HCT116 (cell line): ENCODE results near the gene BTBD9. TPM values are rescaled to one million over a fixed set of nuclear protein-coding genes. Genes with fewer than 3 reads are reported as not detected.
A peak's percentile ranks its signal among the peaks of the same experiment; 100 is the strongest.

Experiments used
- ATAC-seq: fragments of 200-7000 bp; cut with Tn5 transposase; 2 replicates; pipeline ENCODE4 v1.9.1; 2020; ENCODE audit warnings: mild to moderate bottlenecking, moderate library complexity
- BruUV-seq: library from RNA; stranded (reverse); fragments of 400-500 nt; replicated peaks from 2 replicates; lab custom pipeline; 2021; lab: Mats Ljungman, UMichigan
- CTCF ChIA-PET: fragments of 300-600 bp; sonication (Branson Sonifier 250); formaldehyde crosslinking; loops from one replicate; lab custom pipeline; 2021; ENCODE audit warnings: antibody characterized with exemption; lab: Charles Lee
- POLR2A ChIA-PET: fragments of 300-600, 350-600 bp; sonication (Branson Sonifier 250); formaldehyde crosslinking; loops from one replicate; lab custom pipeline; 2021; ENCODE audit warnings: antibody characterized with exemption; lab: Charles Lee
- RAD21 ChIA-PET, 2 experiments: fragments of 300-600 bp; sonication (Branson Sonifier 250); formaldehyde crosslinking; loops; one replicate each; lab custom pipeline; 2023; ENCODE audit warnings: low total read pairs in 2 of 2; ENCODE audit not compliant: uncharacterized antibody in 2 of 2, unreplicated experiment in 2 of 2, low non-redundant PET in 1 of 2; lab: Charles Lee
- DNase-seq: peaks from one replicate; pipeline ENCODE4 v3.0.0-alpha.2; 2010; ENCODE audit warnings: low read depth, low spot score
- H2AFZ ChIP-seq: fragments of 200-600 bp; shearing (Covaris generic), sonication (generic); 2 replicates; pipeline ENCODE4 v1.6.1; 2017; ENCODE audit warnings: low read depth, mixed run types, mixed read lengths, antibody characterized with exemption, low read length; ENCODE audit not compliant: poor library complexity, severe bottlenecking
- H3K27ac ChIP-seq: 2 replicates; pipeline ENCODE4 v1.5.1; 2012; ENCODE audit warnings: low read depth, low read length
- H3K27me3 ChIP-seq: fragments of 200-600 bp; sonication (generic); 2 replicates; pipeline ENCODE4 v1.6.1; 2016; ENCODE audit warnings: mixed run types, low read length, mixed read lengths; ENCODE audit not compliant: insufficient read depth
- H3K36me3 ChIP-seq, 2 experiments: fragments of 200-500 bp in 1 of 2; fragments of 200-600 bp in 1 of 2; sonication (Bioruptor generic) in 1 of 2; sonication (generic) in 1 of 2; 2 replicates each; pipeline versions ENCODE4 v1.5.1 to v1.6.1; 2014 to 2016; ENCODE audit warnings: low read length in 2 of 2, inconsistent platforms in 1 of 2, mixed read lengths in 1 of 2, mixed run types in 1 of 2; ENCODE audit not compliant: insufficient read depth in 2 of 2, control insufficient read depth in 1 of 2
- H3K4me1 ChIP-seq, 2 experiments: fragments of 200-600 bp in 1 of 2; sonication (generic) in 1 of 2; 2 replicates each; pipeline versions ENCODE4 v1.5.1 to v1.6.1; 2012 to 2017; ENCODE audit warnings: low read length in 2 of 2, inconsistent platforms in 1 of 2, mild to moderate bottlenecking in 1 of 2, mixed read lengths in 1 of 2, mixed run types in 1 of 2, moderate library complexity in 1 of 2; ENCODE audit not compliant: insufficient read depth in 2 of 2, control insufficient read depth in 1 of 2
- H3K4me2 ChIP-seq: fragments of 200-600 bp; sonication (generic); 2 replicates; pipeline ENCODE4 v1.6.1; 2017; ENCODE audit warnings: mixed run types, low read length, mixed read lengths
- H3K4me3 ChIP-seq, 2 experiments: fragments of 200-600 bp in 1 of 2; sonication (generic) in 1 of 2; replicated peaks in 1 of 2; 2 replicates each; pipeline ENCODE4 v1.5.1; 2011 to 2016; ENCODE audit warnings: low read length in 2 of 2, control low read depth in 1 of 2, low read depth in 1 of 2, mild to moderate bottlenecking in 1 of 2, mixed read lengths in 1 of 2, mixed run types in 1 of 2
- H3K79me2 ChIP-seq: fragments of 200-600 bp; sonication (generic); 2 replicates; pipeline ENCODE4 v1.6.1; 2017; ENCODE audit warnings: mild to moderate bottlenecking, mixed run types, low read length, moderate library complexity, mixed read lengths; ENCODE audit not compliant: insufficient read depth
- H3K9ac ChIP-seq: fragments of 200-600 bp; sonication (generic); 2 replicates; pipeline ENCODE4 v1.6.1; 2016; ENCODE audit warnings: low read length, mixed read lengths
- H3K9me2 ChIP-seq: fragments of 200-600 bp; sonication (generic), shearing (Covaris generic); 2 replicates; pipeline ENCODE4 v1.6.1; 2017; ENCODE audit warnings: mixed run types, mild to moderate bottlenecking, moderate library complexity; ENCODE audit not compliant: insufficient read depth
- H3K9me3 ChIP-seq, 2 experiments: fragments of 200-500 bp in 1 of 2; fragments of 200-600 bp in 1 of 2; sonication (Bioruptor generic) in 1 of 2; sonication (generic) in 1 of 2; 2 replicates each; pipeline ENCODE4 v1.6.1; 2014 to 2017; ENCODE audit warnings: low read length in 2 of 2, mixed read lengths in 2 of 2, inconsistent platforms in 1 of 2, low read depth in 1 of 2, mild to moderate bottlenecking in 1 of 2, mixed run types in 1 of 2, moderate library complexity in 1 of 2; ENCODE audit not compliant: control insufficient read depth in 1 of 2, insufficient read depth in 1 of 2
- H4K20me1 ChIP-seq: fragments of 200-600 bp; sonication (generic), shearing (Covaris generic); 2 replicates; pipeline ENCODE4 v1.6.1; 2017; ENCODE audit warnings: mixed run types, mild to moderate bottlenecking, moderate library complexity; ENCODE audit not compliant: insufficient read depth
- ATF3 ChIP-seq: IDR thresholded peaks from 2 replicates; pipeline ENCODE4 v1.6.1; 2012
- CBX3 ChIP-seq: IDR thresholded peaks from 2 replicates; pipeline ENCODE4 v1.6.1; 2012; ENCODE audit warnings: low read depth
- CEBPB ChIP-seq: IDR thresholded peaks from 2 replicates; pipeline ENCODE4 v1.6.1; 2012; ENCODE audit warnings: low read depth
- CTCF ChIP-seq, 3 experiments: fragments of 200-600 bp in 1 of 3; sonication (generic) in 1 of 3; IDR thresholded peaks in 2 of 3; conservative IDR thresholded peaks in 1 of 3; 2 replicates each; pipeline ENCODE4 v1.5.1; 2012 to 2017; ENCODE audit warnings: low read depth in 2 of 3, low read length in 2 of 3, antibody characterized with exemption in 1 of 3, borderline replicate concordance in 1 of 3, control low read depth in 1 of 3, mild to moderate bottlenecking in 1 of 3, mixed read lengths in 1 of 3, mixed run types in 1 of 3, moderate library complexity in 1 of 3; ENCODE audit not compliant: insufficient read depth in 1 of 3
- EGR1 ChIP-seq: IDR thresholded peaks from 2 replicates; pipeline ENCODE4 v1.6.1; 2012; ENCODE audit warnings: low read depth
- ELF1 ChIP-seq: IDR thresholded peaks from 2 replicates; pipeline ENCODE4 v1.6.1; 2012; ENCODE audit warnings: low read depth, borderline replicate concordance
- EZH2 ChIP-seq: fragments of 200-600 bp; sonication (generic); IDR thresholded peaks from 2 replicates; pipeline ENCODE4 v1.6.1; 2017; ENCODE audit warnings: antibody characterized with exemption, mixed run types
- EZH2phosphoT487 ChIP-seq: fragments of 200-600 bp; IDR thresholded peaks from 2 replicates; pipeline ENCODE4 v1.6.1; 2018; ENCODE audit warnings: antibody characterized with exemption, borderline replicate concordance
- FOSL1 ChIP-seq: IDR thresholded peaks from 2 replicates; pipeline ENCODE4 v1.6.1; 2012; ENCODE audit warnings: low read depth
- JUND ChIP-seq: IDR thresholded peaks from 2 replicates; pipeline ENCODE4 v1.6.1; 2012
- MAX ChIP-seq: IDR thresholded peaks from 2 replicates; pipeline ENCODE4 v1.6.1; 2012
- POLR2A ChIP-seq: IDR thresholded peaks from 2 replicates; pipeline ENCODE4 v1.7.0; 2011; ENCODE audit warnings: borderline replicate concordance; ENCODE audit not compliant: insufficient read depth, insufficient read length; ENCODE audit errors: extremely low read depth
- POLR2AphosphoS5 ChIP-seq: IDR thresholded peaks from 2 replicates; pipeline ENCODE4 v1.6.1; 2011; ENCODE audit warnings: mild to moderate bottlenecking, low read depth, low read length, moderate library complexity
- RAD21 ChIP-seq: IDR thresholded peaks from 2 replicates; pipeline ENCODE4 v1.6.1; 2012; ENCODE audit warnings: low read depth, mild to moderate bottlenecking
- SIN3A ChIP-seq: IDR thresholded peaks from 2 replicates; pipeline ENCODE4 v1.6.1; 2012; ENCODE audit warnings: low read depth
- SP1 ChIP-seq: IDR thresholded peaks from 2 replicates; pipeline ENCODE4 v1.6.1; 2012; ENCODE audit warnings: low read depth
- SRF ChIP-seq: IDR thresholded peaks from 2 replicates; pipeline ENCODE4 v1.6.1; 2012; ENCODE audit warnings: low read depth
- TCF7L2 ChIP-seq: IDR thresholded peaks from 2 replicates; pipeline ENCODE4 v1.7.0; 2011; ENCODE audit warnings: borderline replicate concordance, inconsistent platforms; ENCODE audit not compliant: insufficient read depth, insufficient read length; ENCODE audit errors: extremely low read depth
- YY1 ChIP-seq: IDR thresholded peaks from 2 replicates; pipeline ENCODE4 v1.6.1; 2011; ENCODE audit warnings: low read length, low read depth, moderate library complexity, mild to moderate bottlenecking; ENCODE audit not compliant: insufficient replicate concordance; ENCODE audit errors: extremely low read depth
- ZBTB33 ChIP-seq: IDR thresholded peaks from 2 replicates; pipeline ENCODE4 v1.6.1; 2011; ENCODE audit warnings: mild to moderate bottlenecking, low read length, moderate library complexity; ENCODE audit not compliant: insufficient replicate concordance; ENCODE audit errors: extremely low read depth
- ZFX ChIP-seq: fragments of 450-650 bp; IDR thresholded peaks from 2 replicates; pipeline ENCODE4 v1.6.1; 2017
- ZNF274 ChIP-seq: fragments of 200-500 bp; sonication (Bioruptor generic); IDR thresholded peaks from 2 replicates; pipeline ENCODE4 v1.6.1; 2014; ENCODE audit warnings: mild to moderate bottlenecking, low read depth, low read length, inconsistent platforms
- intact Hi-C: fragments of 100-400 bp; cut with micrococcal nuclease; formaldehyde crosslinking; loops from 2 replicates; pipeline ENCODE4 v1.10.0; 2022
- total RNA-seq: library from RNA; stranded (reverse); gene quantifications from one replicate; pipeline ENCODE4 v1.2.1, GENCODE V29; 2021; ENCODE audit not compliant: unreplicated experiment

Gene BTBD9
- total RNA-seq, 1 experiment from 2014 or later = 10.9 TPM

GRCh38 chr6:38283734-38284362 lies 355.9 kb downstream of the BTBD9 start:
- Histone ChIP-seq H3K79me2 (no peaks in the 10 kb centered on the region), H3K9me3 (no peaks in the 10 kb centered on the region), H3K9me2 (no peaks in the 10 kb centered on the region), H3K9ac (no peak overlapping the region), H3K27ac (no peak overlapping the region), H3K4me1 (peaks cover 11 to 31% of the 10 kb centered on the region in 2 experiments; a peak in 3 of 4 replicates), H3K4me2 (peak overlapping the region; percentile 58), H4K20me1 (no peaks in the 10 kb centered on the region; the same call in 1 of the 2 replicates), H3K36me3 (no peaks in the 10 kb centered on the region), H2AFZ (no peak overlapping the region), H3K4me3 (no peak overlapping the region; a peak in 1 of 4 replicates), H3K27me3 (peaks cover 5% of the 10 kb centered on the region; the same call in 1 of the 2 replicates)
- DNase-seq = peak; percentile 85
- CTCF ChIA-PET = no interaction called here
- peak; percentile 84 for ATAC-seq
- POLR2A ChIA-PET = no interaction called here
- intact Hi-C loops = no loop called here
- BruUV-seq = no TSS peak
- RAD21 ChIA-PET = no interaction called here
- TF ChIP-seq CEBPB (peak; percentile 50), TCF7L2 (peak; percentile 62), ATF3 (no peak), ZBTB33 (peak; percentile 60), EZH2 (no peak), EGR1 (no peak), POLR2AphosphoS5 (peak; percentile 38; the same call in 1 of the 2 replicates), RAD21 (0 out of 2 replicates have a peak, but pooled peaks have one; percentile 21), YY1 (peak; percentile 42), EZH2phosphoT487 (no peak), ZFX (no peak), CBX3 (peak; percentile 79), MAX (peak; percentile 47; the same call in 1 of the 2 replicates), FOSL1 (peak; percentile 99), SP1 (peak; percentile 90), POLR2A (no peak), ELF1 (no peak), CTCF (IDR thresholded peaks at IDR 0.05 in 2 of 3, conservative IDR thresholded peaks at IDR 0.05 in 1 of 3; ENCODE audit: borderline replicate concordance in 1 of 3, insufficient read depth in 1 of 3, low read depth in 2 of 3, low read length in 2 of 3) (no peak), JUND (peak; percentile 96), SIN3A (peak; percentile 74), SRF (peak; percentile 84), ZNF274 (no peak)
